GM10266 (cell line): ENCODE results near the gene SOS2.

Source experiments
- DNase-seq: peaks from one replicate; pipeline ENCODE4 v3.0.0; 2012; ENCODE audit errors: extremely low spot score
- CTCF ChIP-seq: IDR thresholded peaks from 2 replicates; pipeline ENCODE4 v1.5.1; 2012; ENCODE audit warnings: mild to moderate bottlenecking, low read depth; ENCODE audit not compliant: control insufficient read depth, insufficient read depth; ENCODE audit errors: missing control alignments

Gene SOS2

GRCh38 chr14:50156111-50156510, 75.3 kb downstream of the SOS2 start:
- no peak for DNase-seq
- TF ChIP-seq CTCF = no peak

- no peak for TF ChIP-seq CTCF
- no peak for DNase-seq
Measured at GRCh38 chr14:50148799-50149198, 82.6 kb downstream of the SOS2 start.

- no peak for DNase-seq
- no peak for TF ChIP-seq CTCF
Measured at GRCh38 chr14:50139192-50139591, 92.2 kb downstream of the SOS2 start.

- no peak for TF ChIP-seq CTCF
- no peak for DNase-seq
Measured at GRCh38 chr14:50127802-50128201, 103.6 kb downstream of the SOS2 start.

GRCh38 chr14:50123062-50123461, 108.3 kb downstream of the SOS2 start:
- no peak for DNase-seq
- no peak for TF ChIP-seq CTCF

GRCh38 chr14:50122291-50122690, 109.1 kb downstream of the SOS2 start:
- no peak for DNase-seq
- TF ChIP-seq CTCF = no peak

GRCh38 chr14:50121486-50121885, 109.9 kb downstream of the SOS2 start:
- TF ChIP-seq CTCF = no peak
- no peak for DNase-seq

GRCh38 chr14:50117456-50117855, 113.9 kb downstream of the SOS2 start:
- TF ChIP-seq CTCF = no peak
- DNase-seq = no peak
